ENCODE data around the gene LIN7C. TPM values are rescaled to one million over a fixed set of nuclear protein-coding genes. Genes with fewer than 3 reads are reported as not detected.

Gene LIN7C
- total and polyA plus RNA-seq, 8 donors, result 5.1 to 22.1 (median 13.7) TPM

DNA sequence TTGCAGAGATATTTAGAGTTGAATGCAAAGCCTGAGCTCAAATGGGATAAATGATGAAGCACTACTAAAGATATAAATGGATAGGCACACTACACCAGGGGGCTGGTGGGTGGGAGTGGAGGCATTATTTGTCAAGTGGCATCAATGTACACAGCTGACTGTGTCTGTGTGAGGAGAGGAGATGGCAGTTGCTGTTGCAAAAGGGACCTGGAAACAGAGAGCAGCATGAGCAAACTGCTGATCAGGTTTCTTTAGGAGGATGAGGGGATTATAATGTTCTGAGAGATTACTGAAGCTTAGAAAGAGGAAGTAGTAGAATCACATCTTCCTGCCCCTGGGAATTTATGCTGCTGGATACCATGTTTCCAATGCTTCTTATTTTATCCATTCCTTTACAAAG is 39.4 kb upstream of the LIN7C start:
- no peak overlapping the region for H3K27ac ChIP-seq
- intact Hi-C loops (cut with DNase I), result no loop called here
- no peaks in the 10 kb centered on the region for H3K4me1 ChIP-seq
- ATAC-seq, result no peak
- no peaks in the 10 kb centered on the region for H3K27me3 ChIP-seq
- no peak overlapping the region for H3K4me3 ChIP-seq
- H3K36me3 ChIP-seq, result no peaks in the 10 kb centered on the region
- no peak for DNase-seq
- H3K9me3 ChIP-seq, result no peaks in the 10 kb centered on the region
- no peak for TF ChIP-seq CTCF (IDR thresholded peaks at IDR 0.05)
- FAIRE-seq, result no peak

DNA sequence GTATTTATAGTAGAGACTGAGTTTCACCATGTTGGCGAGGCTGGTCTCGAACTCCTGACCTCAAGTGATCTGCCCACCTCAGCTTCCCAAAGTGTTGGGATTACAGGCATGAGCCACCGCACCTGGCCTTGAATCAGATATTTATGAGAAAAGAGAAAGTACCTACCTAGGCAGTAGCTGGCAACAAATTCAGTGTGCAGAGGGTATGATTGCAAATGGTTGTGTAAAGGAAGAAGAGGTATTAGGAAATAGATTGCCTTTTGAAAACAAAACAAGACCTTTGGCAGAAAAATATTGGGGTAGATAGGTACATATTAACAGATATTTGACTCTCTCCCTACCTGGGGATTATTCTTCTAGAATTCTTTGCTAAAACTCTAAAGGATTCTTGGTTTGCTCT is 38.5 kb upstream of the LIN7C start:
- no peak for ATAC-seq
- H3K36me3 ChIP-seq, result no peaks in the 10 kb centered on the region

DNA sequence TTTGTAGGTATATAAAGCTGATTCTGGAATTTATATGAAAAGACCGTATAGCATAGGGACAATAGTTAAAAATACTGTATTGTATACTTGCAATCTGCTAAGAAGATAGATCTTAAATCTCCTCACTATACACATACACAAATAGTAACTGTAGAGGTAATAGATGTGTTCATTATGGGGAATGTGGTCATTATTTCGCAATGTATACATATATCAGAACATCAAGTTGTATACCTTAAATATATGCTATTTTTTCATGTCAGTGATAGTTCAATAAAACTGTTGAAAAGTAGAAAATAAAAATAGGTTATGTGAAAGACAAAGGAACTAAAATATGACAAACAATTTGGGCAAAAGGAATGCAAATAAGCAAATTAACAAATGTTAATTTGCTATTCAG is 35.2 kb upstream of the LIN7C start:
- intact Hi-C loops (cut with DNase I), result no loop called here
- no peak overlapping the region for H3K27ac ChIP-seq
- DNase-seq (no peak), ATAC-seq (no peak), FAIRE-seq (no peak)
- TF ChIP-seq CTCF (IDR thresholded peaks at IDR 0.05), result no peak
- no peak overlapping the region for H3K4me3 ChIP-seq
- no peaks in the 10 kb centered on the region for H3K27me3 ChIP-seq
- no peaks in the 10 kb centered on the region for H3K36me3 ChIP-seq
- WGBS, 2 donors, result 80 to 98% methylated on average over 2 of the region's 2 CpGs
- no peaks in the 10 kb centered on the region for H3K9me3 ChIP-seq
- H3K4me1 ChIP-seq, result no peaks in the 10 kb centered on the region

More for the DNA sequence above, 38.5 kb upstream of the LIN7C start:
- Histone ChIP-seq H3K27me3 (no peaks in the 10 kb centered on the region), H3K27ac (no peak overlapping the region), H3K4me3 (no peak overlapping the region), H3K9me3 (no peaks in the 10 kb centered on the region), H3K4me1 (no peaks in the 10 kb centered on the region)
- intact Hi-C loops (cut with DNase I), result no loop called here
- DNase-seq (no peak), FAIRE-seq (no peak)
- TF ChIP-seq CTCF (IDR thresholded peaks at IDR 0.05), result no peak
- WGBS, 2 donors, result 99 to 100% methylated on average over 3 of the region's 3 CpGs

DNA sequence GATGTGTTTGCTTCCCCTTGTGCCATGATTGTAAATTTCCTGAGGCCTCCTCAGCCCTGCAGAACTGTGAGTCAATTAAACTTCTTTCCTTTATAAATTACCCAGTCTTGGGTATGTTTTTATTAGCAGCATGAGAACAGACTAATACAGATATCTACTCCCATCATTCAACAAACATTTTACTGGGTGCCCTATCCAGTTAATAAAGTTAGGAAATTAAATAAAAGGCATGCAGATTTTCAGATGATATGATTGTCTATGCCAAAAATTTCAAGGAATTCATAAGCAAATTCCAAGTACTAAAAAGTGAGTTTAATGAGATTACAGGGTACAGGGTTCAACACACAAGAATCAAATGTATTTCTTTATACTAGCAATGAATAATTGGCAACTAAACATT is 33.5 kb upstream of the LIN7C start:
- Histone ChIP-seq H3K9me3 (no peaks in the 10 kb centered on the region), H3K27ac (no peak overlapping the region), H3K36me3 (no peaks in the 10 kb centered on the region), H3K4me3 (no peak overlapping the region), H3K27me3 (no peaks in the 10 kb centered on the region), H3K4me1 (no peaks in the 10 kb centered on the region)
- TF ChIP-seq CTCF (IDR thresholded peaks at IDR 0.05), result no peak
- intact Hi-C loops (cut with DNase I), result no loop called here
- ATAC-seq, result no peak
- FAIRE-seq, result no peak
- no peak for DNase-seq

DNA sequence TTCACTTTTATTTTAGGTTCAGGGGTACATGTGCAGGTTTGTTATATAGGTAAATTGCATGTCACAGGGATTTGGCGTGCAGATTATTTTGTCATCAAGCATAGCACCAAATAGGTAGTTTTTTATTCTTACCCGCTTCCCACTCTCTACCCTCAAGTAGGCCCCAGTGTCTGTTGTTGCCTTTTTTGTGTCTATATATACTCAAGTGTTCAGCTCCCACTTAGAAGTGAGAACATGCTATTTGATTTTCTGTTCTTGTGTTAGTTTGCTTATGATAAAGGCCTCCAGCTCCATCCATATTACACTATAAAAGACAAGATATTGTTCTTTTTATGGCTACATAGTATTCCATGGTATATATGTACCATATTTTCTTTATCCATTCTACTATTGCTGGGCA is 28.5 kb upstream of the LIN7C start:
- WGBS, 2 donors, result 98 to 100% methylated on average over 2 of the region's 2 CpGs
- no peaks in the 10 kb centered on the region for H3K9me3 ChIP-seq
- intact Hi-C loops (cut with DNase I), result no loop called here
- H3K36me3 ChIP-seq, result no peaks in the 10 kb centered on the region
- H3K4me3 ChIP-seq, result no peak overlapping the region
- ATAC-seq (no peak), FAIRE-seq (no peak), DNase-seq (no peak)
- H3K4me1 ChIP-seq, result no peaks in the 10 kb centered on the region
- H3K27ac ChIP-seq, result no peak overlapping the region
- H3K27me3 ChIP-seq, result no peaks in the 10 kb centered on the region
- TF ChIP-seq CTCF (IDR thresholded peaks at IDR 0.05), result no peak
